ENCODE results near the gene DLX4.

The DLX4 gene

DNA sequence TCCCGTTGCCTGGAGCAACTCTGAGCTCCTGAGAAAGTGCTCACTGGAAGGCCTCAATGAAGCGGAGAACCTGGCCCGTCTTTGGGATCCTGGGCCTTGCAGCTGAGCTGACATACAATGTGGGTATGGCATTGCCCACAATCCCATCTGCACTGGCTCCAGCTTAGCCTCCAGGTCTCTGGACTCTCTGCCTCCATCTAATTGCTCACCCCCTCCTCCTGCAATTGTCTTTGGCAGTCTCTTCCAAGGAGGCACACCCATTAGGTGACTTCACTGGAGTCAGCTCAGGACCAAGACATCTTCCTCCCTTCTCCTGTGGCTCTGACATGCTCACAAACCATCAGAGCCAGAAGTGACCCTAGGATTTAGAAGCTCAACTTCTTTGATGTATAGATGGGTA, 1.5 kb downstream of the DLX4 start:
- DNase-seq: no peak

DNA sequence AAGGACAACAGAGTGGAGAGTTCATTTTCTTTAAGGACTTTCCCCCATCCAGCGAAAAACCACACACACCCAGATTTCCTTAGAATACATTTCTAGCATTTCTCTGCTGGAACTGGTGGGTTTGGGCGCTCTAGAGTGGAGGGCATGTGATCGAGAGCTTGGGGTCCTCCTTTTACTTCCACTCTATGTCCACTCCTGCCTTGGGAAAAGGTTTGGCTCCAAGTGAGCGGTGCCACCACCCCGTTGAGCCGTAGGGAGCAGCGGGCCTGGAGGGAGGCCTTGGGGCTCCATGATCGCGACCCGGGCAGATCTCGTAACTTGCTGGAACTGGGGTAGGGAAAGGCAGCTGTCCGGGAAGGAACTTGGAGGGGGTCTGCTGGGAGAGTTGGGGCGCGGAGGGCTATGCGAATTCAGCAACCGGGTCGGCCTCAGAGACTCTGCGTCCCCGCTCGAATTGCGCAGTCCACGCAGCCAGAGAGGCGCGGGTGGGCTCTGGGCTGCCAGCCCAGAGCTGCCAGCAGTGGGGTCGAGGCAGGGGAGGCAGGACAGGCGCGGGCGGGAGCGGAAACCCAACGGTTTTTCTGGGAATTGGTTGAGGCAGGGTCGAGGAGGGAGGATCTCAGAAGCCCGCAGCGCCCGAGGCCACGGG, 2.3 kb downstream of the DLX4 start:
- DNase-seq: no peak

DNA sequence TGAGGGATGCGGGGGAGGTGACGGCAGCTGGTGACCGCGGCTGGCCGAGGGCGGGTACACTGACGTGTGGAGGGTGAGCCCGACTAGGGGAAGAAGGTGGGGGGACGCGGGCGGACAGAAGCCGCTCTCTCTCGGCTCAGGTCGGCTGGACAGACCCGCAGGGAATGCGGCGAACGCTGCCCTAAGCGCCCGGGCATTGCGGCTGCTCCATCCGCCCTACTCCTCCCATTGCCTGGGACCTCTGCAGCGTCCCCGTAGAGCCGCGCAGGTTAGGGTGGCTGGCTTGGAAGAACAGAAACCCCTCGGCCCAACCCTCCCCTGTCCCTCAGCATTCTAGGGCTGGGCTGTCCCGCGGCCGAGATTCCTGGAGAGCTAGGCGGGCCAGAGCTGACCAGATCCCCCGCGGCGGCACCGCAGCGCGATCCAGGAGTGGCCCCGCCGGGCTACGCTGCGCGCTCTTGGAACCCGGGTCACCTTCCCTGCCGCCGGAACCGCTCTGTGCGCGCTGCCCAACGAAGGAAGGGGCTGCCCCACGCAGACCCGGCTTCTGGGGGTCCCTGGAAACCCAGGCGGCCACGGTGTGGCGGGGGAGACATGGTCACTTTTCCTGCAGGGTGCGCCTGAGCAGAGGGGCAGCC, 3.0 kb downstream of the DLX4 start:
- DNase-seq: no peak

DNA sequence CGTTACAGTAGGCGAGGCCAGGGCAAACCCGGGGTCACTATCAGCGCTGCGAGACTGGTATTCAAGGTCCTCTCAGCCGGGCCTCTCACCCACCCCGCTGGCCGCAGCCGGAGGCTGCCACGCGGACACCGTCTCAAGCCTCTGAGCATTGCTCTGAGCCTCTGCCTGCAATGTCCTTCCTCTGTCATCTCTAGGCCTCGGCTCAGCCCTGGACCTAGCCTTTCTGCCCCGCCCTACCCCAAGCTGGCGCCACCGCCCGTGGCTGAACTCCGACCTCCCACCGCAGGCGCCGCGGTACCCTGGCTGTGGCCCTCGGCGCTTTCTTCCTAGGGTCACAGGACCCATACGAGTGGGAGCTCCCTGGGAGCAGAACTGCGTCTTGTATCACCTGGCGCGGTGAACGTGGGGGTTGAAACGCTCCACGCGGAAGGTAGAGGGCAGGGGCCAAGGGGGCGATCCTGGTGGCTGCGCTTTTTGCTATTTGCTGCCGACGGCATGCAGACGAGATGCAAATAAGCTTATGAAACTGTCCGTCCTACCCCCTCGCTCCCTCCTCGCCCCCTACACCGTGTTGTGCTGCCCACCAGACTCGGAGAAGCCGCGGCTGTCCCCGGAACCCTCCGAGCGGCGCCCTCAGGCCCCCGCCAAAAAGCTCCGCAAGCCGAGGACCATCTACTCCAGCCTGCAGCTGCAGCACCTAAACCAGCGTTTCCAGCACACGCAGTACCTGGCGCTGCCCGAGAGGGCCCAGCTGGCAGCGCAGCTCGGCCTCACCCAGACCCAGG, 3.7 kb downstream of the DLX4 start:
- DNase-seq: no peak

DNA sequence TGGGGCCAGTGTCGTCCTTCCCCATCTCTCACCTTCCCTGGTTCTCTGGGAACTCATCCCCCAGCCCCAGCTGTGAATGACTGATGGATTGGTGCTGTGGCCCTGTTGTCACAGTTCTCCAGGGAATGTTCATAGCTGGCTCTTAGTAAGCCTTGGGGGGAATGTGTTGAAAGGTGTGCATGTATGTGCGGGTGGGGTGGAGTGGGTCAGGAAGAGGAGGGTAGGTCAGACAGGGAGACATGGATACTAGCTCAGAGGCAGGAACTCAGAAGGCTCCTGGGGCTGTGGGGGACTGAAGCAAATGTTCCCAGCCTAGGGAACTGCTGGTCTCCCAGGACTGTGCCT, 4.3 kb downstream of the DLX4 start:
- DNase-seq: no peak

DNA sequence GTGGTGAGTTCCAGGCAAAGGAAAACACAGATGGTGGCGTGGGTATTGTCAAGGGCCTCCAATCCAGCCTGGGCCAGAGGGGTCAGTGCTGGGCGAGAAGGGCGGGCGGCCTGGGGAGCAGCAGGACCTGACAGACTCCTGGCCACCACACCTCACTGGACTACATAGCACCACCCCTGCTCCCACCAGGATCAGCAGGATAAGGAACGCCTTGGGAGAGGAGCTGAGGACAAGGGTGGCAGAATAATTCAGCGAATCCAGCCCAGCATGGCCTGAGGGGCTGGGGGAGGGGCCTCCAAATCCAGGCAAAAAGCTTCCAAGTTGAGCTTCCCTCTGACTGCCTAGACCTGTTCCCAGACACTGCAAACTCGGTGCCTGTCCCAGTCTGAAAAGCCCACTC, 6.5 kb downstream of the DLX4 start:
- no peak for DNase-seq

DNA sequence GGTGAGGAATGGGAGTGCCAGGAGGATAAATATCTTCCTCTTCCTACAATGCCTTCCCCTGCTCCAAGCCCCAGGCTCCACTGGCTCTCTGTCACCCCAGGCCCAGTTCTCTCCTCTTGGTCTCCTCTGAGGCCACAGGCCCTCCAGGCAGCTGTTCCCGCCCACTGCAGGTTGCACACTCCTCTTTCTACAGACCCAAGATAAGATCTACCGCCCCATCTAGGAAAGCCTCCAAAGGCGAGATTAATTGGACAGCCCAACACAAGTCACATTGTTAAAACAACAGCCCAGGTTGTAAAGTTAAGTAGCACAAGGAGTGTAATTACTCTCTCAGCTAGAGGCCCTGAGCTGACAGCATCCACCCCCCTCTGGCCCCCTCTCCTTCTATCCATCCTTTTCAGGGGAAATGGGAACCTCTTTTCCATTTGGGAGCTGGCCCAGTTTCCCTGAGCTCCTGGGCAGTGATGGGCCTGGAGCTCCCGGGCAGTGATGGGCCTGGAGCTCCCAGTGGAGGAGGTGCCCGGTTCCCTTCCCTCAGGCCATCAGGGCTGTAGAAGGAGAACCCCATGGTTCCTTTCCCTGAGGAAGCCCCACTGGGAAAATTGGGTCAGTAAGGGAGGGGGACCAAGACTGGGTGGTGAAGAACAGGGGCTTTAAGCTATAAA, 7.3 kb downstream of the DLX4 start:
- DNase-seq: no peak

DNA sequence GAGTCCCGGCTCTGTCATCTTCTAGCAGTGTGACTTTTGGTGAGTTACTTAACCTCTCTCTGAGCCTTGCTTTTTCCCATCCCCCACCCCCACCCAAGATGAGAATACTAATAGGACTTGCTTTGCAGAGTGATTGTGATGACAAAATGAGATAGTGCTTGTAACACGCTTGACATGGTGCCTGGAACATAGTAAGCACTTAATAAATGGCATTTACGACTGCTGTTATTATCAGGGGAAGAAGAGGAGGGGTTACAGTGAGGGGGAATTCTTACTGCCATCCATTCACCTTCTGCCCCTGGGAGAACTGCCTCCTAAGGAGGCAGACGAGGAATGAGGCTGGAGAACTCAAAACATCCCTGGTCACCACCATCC, 7.8 kb downstream of the DLX4 start:
- no peak for DNase-seq

DNA sequence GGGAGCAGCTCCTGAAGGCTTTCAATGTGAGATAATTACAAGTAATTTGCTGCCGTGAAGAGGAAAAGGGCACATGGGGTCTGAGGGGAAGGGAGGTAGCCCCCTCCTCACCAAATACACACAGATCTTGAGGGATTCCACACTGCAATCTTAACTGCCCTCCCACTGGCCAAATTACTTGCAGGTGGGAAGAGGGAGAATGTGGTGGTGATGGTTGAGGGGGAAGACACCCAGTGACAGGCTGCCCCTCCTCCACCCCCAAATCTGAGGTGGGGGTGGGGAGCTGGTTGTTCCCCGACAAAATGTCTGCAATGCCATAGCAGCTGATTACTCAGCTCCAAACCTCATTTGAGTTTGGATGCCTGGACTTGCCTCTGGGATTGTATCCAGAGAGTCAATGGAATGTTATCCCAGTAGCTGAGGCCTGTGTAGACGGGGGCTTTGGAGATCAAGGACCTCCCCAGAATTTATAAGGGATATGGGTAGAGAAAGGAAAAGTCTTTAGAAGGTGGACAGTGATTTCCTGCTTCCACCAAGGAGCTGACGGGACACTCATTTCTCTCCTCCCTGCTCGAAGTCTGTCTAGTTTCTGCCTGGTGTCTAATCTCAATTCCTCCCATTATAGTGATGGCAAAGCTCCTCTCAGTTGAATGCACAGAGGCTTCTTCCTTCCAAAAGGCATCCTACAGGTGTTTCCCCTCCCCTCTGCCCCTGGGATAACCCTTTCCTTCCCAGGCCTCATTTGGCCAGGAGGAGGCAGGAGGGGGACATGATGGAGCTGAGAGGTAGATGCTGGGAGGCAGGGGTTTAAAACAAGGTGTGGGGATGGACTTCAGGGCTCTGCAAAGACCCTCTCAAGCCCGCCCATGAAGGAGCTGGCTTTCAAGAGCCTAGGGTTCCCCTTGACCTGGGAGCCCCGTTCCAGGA, 8.7 kb downstream of the DLX4 start:
- no peak for DNase-seq

DNA sequence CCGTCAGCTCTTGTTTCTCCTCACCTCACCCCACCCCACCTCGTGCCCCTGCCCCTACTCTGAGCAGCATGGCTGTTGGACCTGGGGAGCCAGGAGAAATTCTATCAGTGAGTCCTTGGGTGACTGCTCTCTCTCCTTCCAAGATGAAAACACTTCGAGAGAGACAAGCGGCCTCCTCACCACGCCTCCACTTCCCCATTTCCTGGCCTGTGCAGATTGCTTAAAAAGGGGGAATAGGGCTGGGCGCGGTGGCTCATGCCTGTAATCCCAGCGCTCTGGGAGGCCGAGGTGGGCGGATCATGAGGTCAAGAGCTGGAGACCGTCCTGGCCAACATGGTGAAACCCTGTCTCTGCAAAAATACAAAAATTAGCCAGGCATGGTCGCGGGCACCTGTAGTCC, 9.5 kb downstream of the DLX4 start:
- no peak for DNase-seq

DNA sequence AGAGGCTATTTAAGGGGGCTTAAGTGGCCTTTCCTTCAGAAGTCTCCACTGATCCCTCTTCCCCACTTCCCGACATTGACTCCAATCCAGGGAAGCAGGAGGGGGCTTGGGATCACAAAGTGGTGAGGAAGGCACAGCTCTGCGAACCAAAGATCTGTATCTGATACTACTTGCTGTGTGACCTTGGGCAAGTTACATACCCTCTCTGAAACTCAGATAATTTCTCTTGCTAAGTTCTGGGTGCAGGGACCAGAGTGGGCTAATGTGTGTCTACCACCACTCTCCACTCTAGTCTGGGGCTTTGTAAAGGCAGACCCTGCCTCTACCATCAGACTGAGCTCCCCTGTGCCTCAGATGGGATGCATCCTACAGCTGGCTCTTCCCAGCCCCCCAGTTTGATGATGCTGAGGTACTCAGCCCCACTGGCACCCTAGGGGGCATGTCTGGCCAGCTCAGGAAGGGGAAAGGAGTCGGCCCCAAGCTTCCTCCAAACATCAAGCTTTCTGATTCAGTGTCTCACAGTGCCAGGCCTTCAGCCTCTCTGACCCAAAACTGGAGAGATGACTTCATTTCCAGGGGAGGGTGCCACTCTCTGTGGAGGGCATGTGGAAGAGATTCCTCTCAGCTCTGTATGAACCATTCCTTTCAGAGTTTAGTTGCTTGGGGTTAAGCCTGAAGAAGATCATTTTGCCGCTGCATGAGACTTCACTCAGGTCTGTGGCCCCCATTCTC, 10.9 kb downstream of the DLX4 start:
- DNase-seq: no peak

DNA sequence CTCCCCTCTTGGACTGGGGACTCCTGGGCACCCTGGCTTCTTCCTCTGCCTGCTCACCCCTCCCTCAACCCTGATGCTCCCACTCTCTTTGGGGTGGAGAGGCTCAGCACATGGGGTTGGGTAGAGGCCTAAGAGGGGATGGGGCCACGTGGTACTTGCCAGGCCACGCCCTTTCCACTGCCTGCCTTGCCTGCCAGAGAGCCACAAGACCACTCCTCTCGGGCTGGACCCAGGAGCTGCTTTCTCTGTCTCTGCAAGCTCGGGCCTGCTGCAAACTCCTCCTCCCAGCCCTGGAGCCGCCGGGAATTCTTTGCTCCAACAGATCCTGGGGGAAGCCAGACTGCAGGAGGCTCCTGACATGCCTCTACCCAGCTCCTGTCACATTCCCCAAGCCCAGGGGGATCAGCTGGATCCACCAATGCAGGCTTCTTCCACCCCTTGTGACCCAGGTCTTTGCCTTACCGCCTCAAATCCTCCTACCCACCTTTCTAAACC, 11.8 kb downstream of the DLX4 start:
- DNase-seq: no peak

DNA sequence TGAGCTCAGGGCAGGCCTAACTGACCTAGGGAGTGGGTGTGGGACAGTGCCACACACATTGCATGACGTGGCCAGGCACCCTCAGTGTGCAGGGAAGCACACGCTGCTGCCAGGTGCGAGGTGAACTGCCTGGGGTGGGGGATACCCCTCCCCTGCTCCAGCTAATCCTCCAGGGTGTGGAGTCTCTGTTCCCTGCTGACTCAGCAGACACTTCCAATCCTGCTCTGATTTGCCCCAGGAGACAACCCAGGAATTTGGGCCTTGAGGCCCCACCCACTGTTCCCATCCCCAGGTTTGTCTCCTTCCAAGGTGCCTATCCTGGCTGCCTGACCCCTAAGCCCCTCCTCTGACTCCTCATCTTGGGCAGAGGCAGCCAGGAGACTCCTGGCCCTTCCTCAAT, 15.3 kb downstream of the DLX4 start:
- DNase-seq: no peak

DNA sequence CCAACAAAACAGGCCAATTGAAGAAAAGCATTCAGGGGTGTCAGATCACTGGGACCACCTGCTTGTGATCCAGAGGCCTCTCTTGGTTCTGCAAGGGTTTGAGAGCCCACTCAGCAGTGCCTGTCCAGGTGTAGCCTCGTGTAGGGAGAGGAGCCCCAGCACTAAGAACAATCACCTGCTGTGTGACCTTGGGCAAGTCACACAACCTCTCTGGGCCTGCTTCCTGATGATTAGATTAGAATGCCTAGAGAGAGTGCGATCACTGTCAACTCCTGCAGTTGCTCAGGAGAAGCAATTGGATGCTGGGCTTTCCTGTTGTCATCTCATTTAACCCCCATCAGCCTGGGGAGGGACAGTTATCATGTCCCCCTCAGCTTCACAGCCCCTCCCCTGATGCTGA, 15.8 kb downstream of the DLX4 start:
- DNase-seq: no peak

DNA sequence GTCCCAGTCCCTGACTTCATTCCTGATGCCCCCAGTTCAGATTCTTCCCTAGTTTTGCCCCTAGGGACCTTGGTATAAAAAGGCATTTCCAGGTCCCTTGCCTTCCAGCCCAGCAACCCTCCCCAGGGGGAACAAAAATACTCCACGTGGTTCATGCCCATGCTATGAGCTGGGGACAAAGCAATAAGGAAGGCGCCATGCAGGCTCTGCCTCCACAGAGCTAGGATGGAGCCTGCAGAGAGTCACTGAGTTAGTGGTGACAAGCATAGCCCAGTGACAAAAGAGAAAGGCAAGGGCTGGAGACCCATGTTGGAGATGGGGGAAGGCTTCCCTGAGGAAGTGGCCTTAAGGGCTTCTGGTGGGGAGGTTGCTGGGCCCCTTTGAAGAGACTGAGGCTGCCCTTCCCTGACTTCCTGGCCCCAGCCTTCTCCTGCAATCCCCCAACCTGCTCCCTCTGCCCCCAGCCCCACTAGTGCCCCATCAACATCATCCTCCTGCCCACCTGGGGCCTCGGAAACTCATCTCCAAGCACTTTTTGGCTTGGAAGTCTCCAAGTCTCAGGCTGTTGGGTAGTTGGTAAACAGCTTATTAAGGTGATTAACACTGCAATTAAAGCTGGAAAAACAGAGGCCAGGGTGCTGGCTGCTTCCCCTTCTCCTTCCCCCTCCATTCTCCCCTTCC, 16.5 kb downstream of the DLX4 start:
- DNase-seq: no peak

DNA sequence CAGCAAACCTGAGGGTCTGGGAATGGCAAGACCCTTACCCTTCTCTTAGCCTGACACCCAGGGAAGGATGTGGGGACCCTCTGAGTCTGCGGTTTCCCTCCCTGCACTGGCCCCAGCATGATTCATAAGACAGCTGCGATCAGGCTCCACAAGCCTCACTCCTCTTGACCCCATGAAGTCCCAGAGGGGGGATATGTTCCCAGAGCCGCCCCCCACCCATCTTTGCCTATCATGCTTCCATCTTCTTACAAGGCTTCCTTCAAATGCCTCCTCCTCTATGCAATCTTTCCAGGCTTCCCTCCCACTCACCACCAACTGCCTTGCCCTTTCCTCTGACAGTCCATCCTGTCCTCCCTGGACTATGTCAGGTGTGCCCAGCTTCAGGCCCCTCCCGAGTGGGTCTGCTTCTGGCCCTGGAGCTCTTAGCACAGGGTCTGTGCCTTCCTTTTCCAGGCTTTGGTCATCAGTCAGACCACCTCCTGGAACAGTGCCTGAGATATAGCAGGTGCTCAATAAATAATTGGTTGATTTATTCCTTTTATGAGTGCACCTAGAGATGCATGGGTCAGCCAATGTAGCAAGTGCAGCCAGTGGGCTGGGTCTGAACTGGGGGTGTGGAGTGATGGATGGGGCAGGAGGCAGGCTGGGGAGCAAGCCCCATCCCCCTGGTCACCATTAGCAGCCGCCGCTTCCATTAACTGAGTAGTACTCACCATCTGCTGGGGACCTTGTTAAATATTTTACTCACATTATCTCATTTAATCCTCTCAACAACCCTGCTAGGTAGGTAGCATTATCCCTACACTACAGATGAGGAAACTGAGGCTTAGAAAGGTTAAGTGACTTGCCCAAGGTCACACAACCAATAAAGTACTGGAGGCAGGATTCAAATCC, 17.7 kb downstream of the DLX4 start:
- no peak for DNase-seq

DNA sequence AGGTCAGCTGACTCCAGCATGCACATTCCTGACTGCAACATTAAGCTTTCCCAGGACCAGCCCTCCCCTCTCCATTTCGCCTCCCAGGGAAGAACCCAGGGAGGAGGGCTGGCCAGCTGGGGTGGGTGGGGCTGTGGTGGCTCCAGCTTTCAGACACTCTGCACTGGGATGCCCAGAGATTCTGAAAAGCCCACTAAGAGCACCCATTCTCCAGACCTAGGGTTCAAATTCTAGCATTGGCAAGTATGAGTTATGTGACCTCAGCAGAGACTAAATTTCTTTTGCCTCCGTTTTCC, 18.2 kb downstream of the DLX4 start:
- DNase-seq: no peak

DNA sequence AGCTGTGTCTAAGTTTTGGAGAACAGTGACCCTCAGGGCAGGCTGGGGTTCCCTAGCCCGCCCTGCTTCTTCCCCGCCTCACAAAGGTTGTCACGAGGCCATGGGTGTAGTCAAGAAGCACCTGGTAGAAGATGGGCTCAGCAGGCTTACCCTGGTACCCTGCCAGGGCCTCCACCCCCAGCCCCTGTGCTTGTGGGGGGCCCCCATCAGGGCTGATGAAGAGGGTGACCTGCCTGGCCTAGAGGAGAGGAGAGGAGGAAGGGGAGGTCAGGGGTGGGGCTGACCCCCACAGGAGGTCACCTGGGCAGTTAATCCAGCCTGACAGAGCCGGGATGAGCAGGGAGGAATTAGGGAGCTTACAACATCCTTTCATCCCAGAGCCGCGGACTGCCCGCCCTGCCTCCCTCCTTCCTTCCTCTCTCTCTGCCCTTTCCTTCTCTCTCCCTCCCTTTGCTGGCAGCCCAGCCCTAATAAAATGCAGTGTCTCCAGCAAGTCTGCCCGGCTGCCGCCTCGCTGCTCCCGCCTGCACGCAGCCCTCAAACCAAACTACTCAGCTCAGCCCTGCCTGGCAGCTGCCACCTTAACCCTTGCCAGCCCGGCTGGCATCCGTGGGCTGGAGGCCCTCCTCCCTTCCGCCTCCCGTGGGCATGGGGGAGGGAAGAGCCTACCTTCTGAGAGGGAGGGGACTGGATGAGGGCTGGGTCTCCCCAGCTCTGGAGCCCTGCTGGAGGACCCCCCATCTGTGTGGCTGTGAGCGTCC, 18.9 kb downstream of the DLX4 start:
- no peak for DNase-seq

DNA sequence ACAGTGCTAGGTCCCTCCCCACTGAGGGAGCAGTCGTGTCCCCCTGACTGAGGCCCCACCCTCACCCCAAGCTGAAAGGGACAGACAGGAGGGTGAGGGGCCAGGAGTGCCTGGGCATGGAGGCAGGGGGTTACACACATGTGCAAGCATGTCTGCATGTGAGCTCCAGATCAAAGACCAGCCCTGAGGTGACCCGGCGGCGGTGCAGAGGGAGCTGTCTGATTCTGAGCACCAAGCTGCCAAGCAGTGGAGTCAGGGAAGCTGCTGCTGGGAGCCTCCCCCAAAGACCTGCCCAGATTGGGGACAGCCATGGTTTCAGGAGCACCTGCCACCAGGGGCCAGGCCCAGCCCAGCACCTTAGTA, 20.5 kb downstream of the DLX4 start:
- no peak for DNase-seq

DNA sequence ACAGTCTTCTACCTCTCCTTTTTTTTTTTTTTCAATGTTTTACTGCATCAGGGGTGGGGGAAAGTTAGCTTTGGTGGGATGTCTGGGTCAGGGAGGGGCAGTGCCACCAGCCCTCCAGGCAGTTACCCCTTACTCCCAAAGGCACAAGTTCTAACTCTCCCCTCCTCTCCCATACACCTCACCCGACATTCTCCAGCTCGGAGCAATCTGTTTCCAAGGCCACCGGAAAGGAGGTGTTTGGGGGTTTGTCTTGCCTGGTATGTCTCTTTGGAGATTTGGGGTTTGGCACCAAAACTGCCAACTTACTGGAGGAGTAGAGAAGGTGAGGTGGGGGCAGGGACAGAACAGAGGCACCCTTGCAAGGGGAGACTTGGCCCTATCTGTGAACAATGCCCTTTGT, 21.3 kb downstream of the DLX4 start:
- DNase-seq: no peak

Data from activated CD4-positive, alpha-beta T cell treated with anti-CD3 and anti-CD28 coated beads, Interleukin-10, Interleukin-2, amounts not matched to agents 100 ng/mL and 50 ng/mL, durations not matched to agents 16 hours and 8 hours (primary cell).